GM21390 (cell line): Measurements from ENCODE around the gene METAP2.
"Not testable (repeated sequence)": the region's sequence is repeated elsewhere in the genome, so short reads cannot be mapped to it uniquely, and the experiment has no call there.

Source experiments
- ATAC-seq: cut with Tn5 transposase; IDR thresholded peaks from one replicate; pipeline ENCODE4 v1.9.1; 2021; ENCODE audit not compliant: unreplicated experiment

METAP2 gene

GRCh38 chr12:95462081-95462480 lies 11.9 kb upstream of the METAP2 start:
- ATAC-seq, result no peak

GRCh38 chr12:95462551-95462950 lies 11.4 kb upstream of the METAP2 start:
- no peak for ATAC-seq

GRCh38 chr12:95463050-95463449 lies 10.9 kb upstream of the METAP2 start:
- ATAC-seq, result no peak

GRCh38 chr12:95463776-95464175 lies 10.2 kb upstream of the METAP2 start:
- not testable (repeated sequence) for ATAC-seq

- ATAC-seq, result no peak
These were observed 8.7 kb upstream of the METAP2 start for GRCh38 chr12:95465275-95465674.

GRCh38 chr12:95470300-95470699 lies 3.7 kb upstream of the METAP2 start:
- no peak for ATAC-seq

- peak; percentile 33 for ATAC-seq
These were observed 595 bp upstream of the METAP2 start for GRCh38 chr12:95473231-95473883.

GRCh38 chr12:95474660-95474958 lies 657 bp downstream of the METAP2 start:
- no peak for ATAC-seq

GRCh38 chr12:95480230-95480629 lies 6.3 kb downstream of the METAP2 start:
- ATAC-seq, result no peak

GRCh38 chr12:95481072-95481471 lies 7.1 kb downstream of the METAP2 start:
- no peak for ATAC-seq

- no peak for ATAC-seq
These were observed 7.9 kb downstream of the METAP2 start for GRCh38 chr12:95481888-95482287.

- ATAC-seq, result not testable (repeated sequence)
These were observed 8.6 kb downstream of the METAP2 start for GRCh38 chr12:95482564-95482963.

- ATAC-seq, result no peak
These were observed 10.6 kb downstream of the METAP2 start for GRCh38 chr12:95484524-95484923.

- no peak for ATAC-seq
These were observed 13.1 kb downstream of the METAP2 start for GRCh38 chr12:95487024-95487423.

GRCh38 chr12:95492462-95492861 lies 18.5 kb downstream of the METAP2 start:
- ATAC-seq, result no peak

- no peak for ATAC-seq
These were observed 20.9 kb downstream of the METAP2 start for GRCh38 chr12:95494888-95495287.

- ATAC-seq, result no peak
These were observed 21.5 kb downstream of the METAP2 start for GRCh38 chr12:95495433-95495832.

- no peak for ATAC-seq
These were observed 23.1 kb downstream of the METAP2 start for GRCh38 chr12:95497031-95497430.

GRCh38 chr12:95498968-95499367 lies 25.0 kb downstream of the METAP2 start:
- ATAC-seq, result no peak

GRCh38 chr12:95499772-95500171 lies 25.8 kb downstream of the METAP2 start:
- no peak for ATAC-seq

- ATAC-seq, result no peak
These were observed 30.2 kb downstream of the METAP2 start for GRCh38 chr12:95504140-95504539.

- ATAC-seq, result no peak
These were observed 31.1 kb downstream of the METAP2 start for GRCh38 chr12:95505039-95505438.

GRCh38 chr12:95506707-95507523 lies 33.0 kb downstream of the METAP2 start:
- ATAC-seq, result no peak
